Karpas-422 (cell line): ENCODE measurements around the gene HNRNPAB. TPM values are rescaled to one million over a fixed set of nuclear protein-coding genes. Genes with fewer than 3 reads are reported as not detected.

Experiments
- DNase-seq: peaks from one replicate; pipeline ENCODE4 v3.0.0-alpha.2; 2015
- H2AFZ ChIP-seq: fragments of 200-600 bp; sonication (generic); 2 replicates; pipeline ENCODE4 v1.6.1; 2014; ENCODE audit warnings: antibody characterized with exemption, low read length, mixed read lengths
- H3K27ac ChIP-seq: fragments of 200-600 bp; sonication (generic); 2 replicates; pipeline ENCODE4 v1.5.1; 2014; ENCODE audit warnings: mild to moderate bottlenecking, low read length, moderate library complexity
- H3K27me3 ChIP-seq: fragments of 200-600 bp; sonication (generic); 2 replicates; pipeline ENCODE4 v1.6.1; 2014; ENCODE audit warnings: low read length, mixed read lengths
- H3K36me3 ChIP-seq: fragments of 200-600 bp; sonication (generic); 2 replicates; pipeline ENCODE4 v1.6.1; 2014; ENCODE audit warnings: low read length, mixed read lengths; ENCODE audit not compliant: insufficient read depth
- H3K4me1 ChIP-seq: fragments of 200-600 bp; sonication (generic); 2 replicates; pipeline ENCODE4 v1.6.1; 2014; ENCODE audit warnings: mild to moderate bottlenecking, low read length, mixed read lengths
- H3K4me2 ChIP-seq: fragments of 200-600 bp; sonication (generic); 2 replicates; pipeline ENCODE4 v1.6.1; 2014; ENCODE audit warnings: low read length, low read depth, mild to moderate bottlenecking; ENCODE audit not compliant: poor library complexity, severe bottlenecking
- H3K4me3 ChIP-seq: fragments of 200-600 bp; sonication (generic); 2 replicates; pipeline ENCODE4 v1.5.1; 2014; ENCODE audit warnings: mild to moderate bottlenecking, antibody characterized with exemption, low read length, mixed read lengths
- H3K79me2 ChIP-seq: fragments of 200-600 bp; sonication (generic); 2 replicates; pipeline ENCODE4 v1.6.1; 2014; ENCODE audit warnings: mild to moderate bottlenecking, low read length, mixed read lengths
- H3K9ac ChIP-seq: fragments of 200-600 bp; sonication (generic); 2 replicates; pipeline ENCODE4 v1.6.0; 2014; ENCODE audit warnings: low read length
- H3K9me2 ChIP-seq: fragments of 200-600 bp; sonication (generic), shearing (Covaris generic); replicated peaks from 2 replicates; pipeline ENCODE4 v1.6.0; 2014; ENCODE audit warnings: mild to moderate bottlenecking, low read length, moderate library complexity; ENCODE audit not compliant: insufficient read depth
- H3K9me3 ChIP-seq: fragments of 300-700, 200-600 bp; sonication (generic); 2 replicates; pipeline ENCODE4 v1.6.1; 2014; ENCODE audit warnings: low read length, mixed read lengths
- H4K20me1 ChIP-seq: fragments of 200-600 bp; sonication (generic); 2 replicates; pipeline ENCODE4 v1.6.1; 2014; ENCODE audit warnings: mild to moderate bottlenecking, antibody characterized with exemption, low read length, low read depth; ENCODE audit not compliant: insufficient read depth
- total RNA-seq: library from RNA; depleted of rRNA; stranded (reverse); fragments of >200 nt; shearing (Covaris generic); gene quantifications from 2 replicates; pipeline ENCODE4 v1.2.3, GENCODE V29; 2014; ENCODE audit warnings: low replicate concordance

The HNRNPAB gene
- total RNA-seq, 1 experiment from 2014 or later = 75.7 TPM

GRCh38 chr5:178231539-178232123, 27.3 kb downstream of the HNRNPAB start:
- H2AFZ ChIP-seq = no peak overlapping the region
- H4K20me1 ChIP-seq = peaks cover 20% of the 10 kb centered on the region
- H3K4me3 ChIP-seq = peak overlapping the region; percentile 98
- H3K4me2 ChIP-seq = peak overlapping the region; percentile 85
- H3K9me3 ChIP-seq = no peaks in the 10 kb centered on the region
- peaks cover 39% of the 10 kb centered on the region for H3K4me1 ChIP-seq
- no peak for DNase-seq
- H3K9ac ChIP-seq = peak overlapping the region; percentile 99
- H3K79me2 ChIP-seq = peaks cover 34% of the 10 kb centered on the region
- no peaks in the 10 kb centered on the region for H3K9me2 ChIP-seq
- H3K27ac ChIP-seq = peak overlapping the region; percentile 79
- H3K27me3 ChIP-seq = no peaks in the 10 kb centered on the region
- peaks cover 28% of the 10 kb centered on the region for H3K36me3 ChIP-seq

- Histone ChIP-seq H3K4me3 (peak within 1 kb of the TSS; percentile 98), H3K27ac (peak within 1 kb of the TSS; percentile 79), H3K9me3 (no peaks in the 10 kb centered on the region), H3K9me2 (no peaks in the 10 kb centered on the region), H3K4me1 (peaks cover 39% of the 10 kb centered on the region), H2AFZ (peak within 1 kb of the TSS; percentile 66; the same call in 1 of the 2 replicates), H3K79me2 (peaks cover 31% of the 10 kb centered on the region), H3K9ac (peak within 1 kb of the TSS; percentile 99), H3K4me2 (peak within 1 kb of the TSS; percentile 85), H4K20me1 (peaks cover 20% of the 10 kb centered on the region), H3K36me3 (peaks cover 21% of the 10 kb centered on the region), H3K27me3 (no peaks in the 10 kb centered on the region)
- DNase-seq = peak; percentile 90
These were observed 28.0 kb downstream of the HNRNPAB start, which contains the start of gene PHYKPL for GRCh38 chr5:178232124-178232919. Gene PHYKPL, minus strand, starts transcription at chr5:178232802. Its CDS starts 252 bp downstream, at chr5:178232550.

GRCh38 chr5:178232920-178233429, 28.6 kb downstream of the HNRNPAB start:
- Histone ChIP-seq H3K4me2 (peak overlapping the region; percentile 85), H2AFZ (peak overlapping the region; percentile 66; the same call in 1 of the 2 replicates), H3K4me3 (peak overlapping the region; percentile 98), H4K20me1 (peaks cover 20% of the 10 kb centered on the region), H3K9me2 (no peaks in the 10 kb centered on the region), H3K79me2 (peaks cover 30% of the 10 kb centered on the region), H3K4me1 (peaks cover 43% of the 10 kb centered on the region), H3K9me3 (no peaks in the 10 kb centered on the region), H3K36me3 (peaks cover 20% of the 10 kb centered on the region), H3K9ac (peak overlapping the region; percentile 99), H3K27ac (peak overlapping the region; percentile 79), H3K27me3 (no peaks in the 10 kb centered on the region)
- no peak for DNase-seq

- peaks cover 15% of the 10 kb centered on the region for H3K36me3 ChIP-seq
- no peak for DNase-seq
- H3K9ac ChIP-seq = peak overlapping the region; percentile 44; the same call in 1 of the 2 replicates
- peak overlapping the region; percentile 28 for H3K4me2 ChIP-seq
- H3K27me3 ChIP-seq = no peaks in the 10 kb centered on the region
- H3K9me2 ChIP-seq = no peaks in the 10 kb centered on the region
- H3K79me2 ChIP-seq = peaks cover 29% of the 10 kb centered on the region
- H3K4me3 ChIP-seq = no peak overlapping the region
- H4K20me1 ChIP-seq = peaks cover 20% of the 10 kb centered on the region
- peaks cover 56% of the 10 kb centered on the region for H3K4me1 ChIP-seq
- H2AFZ ChIP-seq = no peak overlapping the region
- peak overlapping the region; percentile 50 for H3K27ac ChIP-seq
- no peaks in the 10 kb centered on the region for H3K9me3 ChIP-seq
These were observed 29.9 kb downstream of the HNRNPAB start for GRCh38 chr5:178234121-178234749.

GRCh38 chr5:178234750-178235587, 30.6 kb downstream of the HNRNPAB start:
- peak overlapping the region; percentile 50 for H3K27ac ChIP-seq
- H3K4me2 ChIP-seq = peak overlapping the region; percentile 28
- H4K20me1 ChIP-seq = peaks cover 18% of the 10 kb centered on the region
- peaks cover 56% of the 10 kb centered on the region for H3K4me1 ChIP-seq
- no peak overlapping the region for H2AFZ ChIP-seq
- H3K9me2 ChIP-seq = no peaks in the 10 kb centered on the region
- peaks cover 7% of the 10 kb centered on the region for H3K36me3 ChIP-seq
- no peaks in the 10 kb centered on the region for H3K27me3 ChIP-seq
- H3K9me3 ChIP-seq = no peaks in the 10 kb centered on the region
- H3K9ac ChIP-seq = peak overlapping the region; percentile 44
- no peak overlapping the region for H3K4me3 ChIP-seq
- DNase-seq = peak; percentile 93
- H3K79me2 ChIP-seq = peaks cover 22% of the 10 kb centered on the region

- H3K4me2 ChIP-seq = no peak overlapping the region
- peaks cover 12% of the 10 kb centered on the region; the same call in 1 of the 2 replicates for H4K20me1 ChIP-seq
- no peaks in the 10 kb centered on the region for H3K9me3 ChIP-seq
- peaks cover 57% of the 10 kb centered on the region for H3K4me1 ChIP-seq
- H3K27ac ChIP-seq = no peak overlapping the region
- no peaks in the 10 kb centered on the region for H3K9me2 ChIP-seq
- H3K79me2 ChIP-seq = peaks cover 16% of the 10 kb centered on the region
- no peak overlapping the region for H3K4me3 ChIP-seq
- DNase-seq = no peak
- H2AFZ ChIP-seq = no peak overlapping the region
- no peak overlapping the region for H3K9ac ChIP-seq
- no peaks in the 10 kb centered on the region for H3K27me3 ChIP-seq
- peaks cover 1% of the 10 kb centered on the region; the same call in 1 of the 2 replicates for H3K36me3 ChIP-seq
These were observed 31.2 kb downstream of the HNRNPAB start for GRCh38 chr5:178235588-178235974.

- Histone ChIP-seq H3K4me2 (no peak overlapping the region), H3K36me3 (no peaks in the 10 kb centered on the region), H3K27me3 (no peaks in the 10 kb centered on the region), H3K4me3 (no peak overlapping the region), H3K4me1 (peaks cover 57% of the 10 kb centered on the region), H4K20me1 (peaks cover 8% of the 10 kb centered on the region; the same call in 1 of the 2 replicates), H3K79me2 (peaks cover 10% of the 10 kb centered on the region), H3K9ac (no peak overlapping the region), H3K9me2 (no peaks in the 10 kb centered on the region), H3K9me3 (no peaks in the 10 kb centered on the region), H3K27ac (no peak overlapping the region; the same call in 1 of the 2 replicates), H2AFZ (no peak overlapping the region)
- no peak for DNase-seq
These were observed 31.8 kb downstream of the HNRNPAB start for GRCh38 chr5:178236126-178236525.
